CD4-positive, CD25-positive, alpha-beta regulatory T cell (primary cell): ENCODE results near the gene SYNGR2. TPM values are rescaled to one million over a fixed set of nuclear protein-coding genes. Genes with fewer than 3 reads are reported as not detected.

Experiments
- ATAC-seq, 2 donors: fragments of 150-1000 bp; cut with Tn5 transposase; one replicate each; pipeline ENCODE4 v1.10.0; 2021; ENCODE audit warnings: low read depth in 2 of 2, moderate number of reproducible peaks in 2 of 2, moderate library complexity in 1 of 2
- DNase-seq, 3 donors: peaks; one replicate each; pipeline versions ENCODE4 v3.0.0 to v3.0.0-alpha.2; 2012 to 2022; ENCODE audit warnings: mixed read lengths in 1 of 3
- H3K27ac ChIP-seq: one replicate; pipeline ENCODE4 v1.7.0; 2013; ENCODE audit warnings: mild to moderate bottlenecking, low read length; ENCODE audit not compliant: insufficient read depth, poor library complexity, severe bottlenecking
- H3K27me3 ChIP-seq: one replicate; pipeline ENCODE4 v1.7.0; 2013; ENCODE audit warnings: low read length; ENCODE audit not compliant: control insufficient read depth, insufficient read depth
- H3K36me3 ChIP-seq: one replicate; pipeline ENCODE4 v1.7.0; 2013; ENCODE audit warnings: mild to moderate bottlenecking, low read length, moderate library complexity; ENCODE audit not compliant: control insufficient read depth, insufficient read depth
- H3K4me1 ChIP-seq: 2 replicates; pipeline ENCODE4 v1.7.0; 2013; ENCODE audit warnings: mild to moderate bottlenecking, low read length; ENCODE audit not compliant: insufficient read depth, control insufficient read depth, poor library complexity, severe bottlenecking
- H3K4me3 ChIP-seq: one replicate; pipeline ENCODE4 v1.7.0; 2013; ENCODE audit warnings: low read depth, mild to moderate bottlenecking, low read length, moderate library complexity
- H3K9me3 ChIP-seq, 2 experiments: 1 replicate in 1 of 2; 2 replicates in 1 of 2; pipeline ENCODE4 v1.7.0; 2013; ENCODE audit warnings: low read length in 2 of 2, mild to moderate bottlenecking in 1 of 2, moderate library complexity in 1 of 2; ENCODE audit not compliant: control insufficient read depth in 2 of 2
- H3K27ac Mint-ChIP-seq, 3 donors: one replicate each; pipeline ENCODE4 v1.8.0; 2020 to 2022; ENCODE audit warnings: mild to moderate bottlenecking in 3 of 3, mixed read lengths in 3 of 3, moderate library complexity in 2 of 3
- H3K27me3 Mint-ChIP-seq: one replicate; pipeline ENCODE4 v1.8.0; 2022; ENCODE audit warnings: mild to moderate bottlenecking, mixed read lengths
- H3K36me3 Mint-ChIP-seq: one replicate; pipeline ENCODE4 v1.8.0; 2020; ENCODE audit warnings: mixed read lengths
- H3K4me1 Mint-ChIP-seq, 4 donors: one replicate each; pipeline ENCODE4 v1.8.0; 2020 to 2022; ENCODE audit warnings: mixed read lengths in 4 of 4, mild to moderate bottlenecking in 1 of 4
- H3K4me3 Mint-ChIP-seq, 4 donors: one replicate each; pipeline ENCODE4 v1.8.0; 2020 to 2022; ENCODE audit warnings: mild to moderate bottlenecking in 4 of 4, mixed read lengths in 4 of 4, moderate library complexity in 3 of 4
- H3K9me3 Mint-ChIP-seq, 7 donors: one replicate each; pipeline ENCODE4 v1.8.0; 2020 to 2022; ENCODE audit warnings: mixed read lengths in 7 of 7, mild to moderate bottlenecking in 3 of 7, moderate library complexity in 2 of 7
- polyA plus RNA-seq, 4 donors: library from polyadenylated mRNA; unstranded; fragments of 300-500 nt; fragmentation: Illumina TruSeq; gene quantifications; one replicate each; pipeline ENCODE4 v1.2.3, GENCODE V29; 2021
- total RNA-seq: library from RNA; stranded (reverse); gene quantifications from one replicate; pipeline ENCODE4 v1.2.3, GENCODE V29; 2022

SYNGR2 gene
- total and polyA plus RNA-seq, 5 donors from 2014 or later = 58.5 to 180 (median 166) TPM

DNA sequence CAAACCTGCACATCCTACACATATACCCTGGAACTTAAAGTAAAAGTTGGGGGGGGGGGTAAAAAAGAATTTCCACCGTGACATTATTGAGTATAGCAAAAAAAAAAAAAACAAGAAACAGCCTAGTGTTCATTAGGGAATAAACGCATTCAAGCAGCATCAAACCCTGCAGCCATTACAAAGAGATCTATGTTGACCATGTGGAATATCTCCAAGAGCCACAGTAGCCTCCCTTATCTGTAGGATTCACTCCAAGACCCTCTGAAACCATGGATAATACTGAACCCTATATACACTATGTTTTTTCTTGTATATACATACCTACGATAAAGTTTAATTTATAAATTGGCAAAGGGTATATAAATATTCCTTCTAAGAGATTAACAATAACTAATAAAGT lies 40.1 kb downstream of the SYNGR2 start:
- H3K9me3 Mint-ChIP-seq = no peaks in the 10 kb centered on the region
- DNase-seq (no peak), ATAC-seq (no peak)
- H3K27me3 ChIP-seq = no peaks in the 10 kb centered on the region
- no peak overlapping the region for H3K4me3 Mint-ChIP-seq
- H3K9me3 ChIP-seq = no peaks in the 10 kb centered on the region
- no peaks in the 10 kb centered on the region for H3K36me3 ChIP-seq
- H3K4me3 ChIP-seq = no peak overlapping the region
- H3K4me1 ChIP-seq = no peaks in the 10 kb centered on the region
- no peaks in the 10 kb centered on the region for H3K36me3 Mint-ChIP-seq
- H3K27ac Mint-ChIP-seq = no peak overlapping the region
- no peaks in the 10 kb centered on the region for H3K27me3 Mint-ChIP-seq
- peaks cover 0 to 4% (median 0%) of the 10 kb centered on the region in 4 donors for H3K4me1 Mint-ChIP-seq
- no peak overlapping the region for H3K27ac ChIP-seq

GRCh38 chr17:78210111-78210510 lies 41.7 kb downstream of the SYNGR2 start:
- no peaks in the 10 kb centered on the region for H3K27me3 Mint-ChIP-seq
- DNase-seq (no peak), ATAC-seq (no peak)
- H3K4me1 Mint-ChIP-seq = peaks cover 0 to 14% (median 0%) of the 10 kb centered on the region in 4 donors
- no peak overlapping the region for H3K27ac Mint-ChIP-seq
- H3K9me3 Mint-ChIP-seq = no peaks in the 10 kb centered on the region
- Histone ChIP-seq H3K9me3 (no peaks in the 10 kb centered on the region), H3K27ac (no peak overlapping the region), H3K4me3 (no peak overlapping the region), H3K36me3 (no peaks in the 10 kb centered on the region), H3K4me1 (peaks cover 6% of the 10 kb centered on the region), H3K27me3 (no peaks in the 10 kb centered on the region)
- no peak overlapping the region for H3K4me3 Mint-ChIP-seq
- no peaks in the 10 kb centered on the region for H3K36me3 Mint-ChIP-seq

- DNase-seq = no peak
- H3K4me1 Mint-ChIP-seq = peaks cover 0 to 14% (median 0%) of the 10 kb centered on the region in 4 donors
- Histone ChIP-seq H3K9me3 (no peaks in the 10 kb centered on the region), H3K36me3 (no peaks in the 10 kb centered on the region), H3K27ac (no peak overlapping the region), H3K4me3 (no peak overlapping the region), H3K4me1 (peaks cover 6% of the 10 kb centered on the region), H3K27me3 (no peaks in the 10 kb centered on the region)
- ATAC-seq = no peak
- no peaks in the 10 kb centered on the region for H3K36me3 Mint-ChIP-seq
- no peaks in the 10 kb centered on the region for H3K9me3 Mint-ChIP-seq
- no peaks in the 10 kb centered on the region for H3K27me3 Mint-ChIP-seq
- H3K4me3 Mint-ChIP-seq = no peak overlapping the region
- H3K27ac Mint-ChIP-seq = no peak overlapping the region
Measured at GRCh38 chr17:78211032-78211431, 42.7 kb downstream of the SYNGR2 start.

DNA sequence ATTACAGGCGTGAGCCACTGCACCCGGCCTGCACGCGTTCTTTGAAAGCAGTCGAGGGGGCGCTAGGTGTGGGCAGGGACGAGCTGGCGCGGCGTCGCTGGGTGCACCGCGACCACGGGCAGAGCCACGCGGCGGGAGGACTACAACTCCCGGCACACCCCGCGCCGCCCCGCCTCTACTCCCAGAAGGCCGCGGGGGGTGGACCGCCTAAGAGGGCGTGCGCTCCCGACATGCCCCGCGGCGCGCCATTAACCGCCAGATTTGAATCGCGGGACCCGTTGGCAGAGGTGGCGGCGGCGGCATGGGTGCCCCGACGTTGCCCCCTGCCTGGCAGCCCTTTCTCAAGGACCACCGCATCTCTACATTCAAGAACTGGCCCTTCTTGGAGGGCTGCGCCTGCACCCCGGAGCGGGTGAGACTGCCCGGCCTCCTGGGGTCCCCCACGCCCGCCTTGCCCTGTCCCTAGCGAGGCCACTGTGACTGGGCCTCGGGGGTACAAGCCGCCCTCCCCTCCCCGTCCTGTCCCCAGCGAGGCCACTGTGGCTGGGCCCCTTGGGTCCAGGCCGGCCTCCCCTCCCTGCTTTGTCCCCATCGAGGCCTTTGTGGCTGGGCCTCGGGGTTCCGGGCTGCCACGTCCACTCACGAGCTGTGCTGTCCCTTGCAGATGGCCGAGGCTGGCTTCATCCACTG lies 45.8 kb downstream of the SYNGR2 start, which contains the start of gene BIRC5:
Gene BIRC5, plus strand, starts transcription at position 238 of the 690 bp plus-strand sequence. Its CDS starts 64 bp downstream, at position 302.
- no peaks in the 10 kb centered on the region for H3K36me3 Mint-ChIP-seq
- no peaks in the 10 kb centered on the region for H3K9me3 Mint-ChIP-seq
- H3K27me3 ChIP-seq = no peaks in the 10 kb centered on the region
- no peaks in the 10 kb centered on the region for H3K9me3 ChIP-seq
- H3K27me3 Mint-ChIP-seq = no peaks in the 10 kb centered on the region
- DNase-seq (peak; percentile 85 to 93 (median 89)), ATAC-seq (peak; percentile 100)
- peak within 1 kb of the TSS in 1 of 3 donors; percentile 52 for H3K27ac Mint-ChIP-seq
- no peak within 1 kb of the TSS for H3K4me3 ChIP-seq
- H3K36me3 ChIP-seq = no peaks in the 10 kb centered on the region
- peak within 1 kb of the TSS; percentile 23 for H3K27ac ChIP-seq
- H3K4me1 ChIP-seq = peaks cover 6% of the 10 kb centered on the region
- H3K4me3 Mint-ChIP-seq = peak within 1 kb of the TSS; percentile 75 to 94 (median 82)
- peaks cover 0 to 14% (median 2%) of the 10 kb centered on the region in 4 donors for H3K4me1 Mint-ChIP-seq

GRCh38 chr17:78214706-78215061 lies 46.3 kb downstream of the SYNGR2 start:
- Mint-ChIP-seq H3K36me3 (no peaks in the 10 kb centered on the region), H3K4me3 (peak overlapping the region; percentile 75 to 94 (median 82)), H3K27ac (no peak overlapping the region), H3K9me3 (no peaks in the 10 kb centered on the region), H3K27me3 (no peaks in the 10 kb centered on the region), H3K4me1 (peaks cover 0 to 14% (median 2%) of the 10 kb centered on the region in 4 donors)
- no peaks in the 10 kb centered on the region for H3K9me3 ChIP-seq
- H3K4me1 ChIP-seq = peaks cover 6% of the 10 kb centered on the region
- DNase-seq = peak in 1 of 3 donors; percentile 23
- H3K27me3 ChIP-seq = no peaks in the 10 kb centered on the region
- H3K27ac ChIP-seq = peak overlapping the region; percentile 23
- ATAC-seq = no peak
- H3K36me3 ChIP-seq = no peaks in the 10 kb centered on the region
- no peak overlapping the region for H3K4me3 ChIP-seq

GRCh38 chr17:78219396-78220150 lies 51.2 kb downstream of the SYNGR2 start:
- H3K27ac ChIP-seq = no peak overlapping the region
- H3K4me3 Mint-ChIP-seq = no peak overlapping the region
- peaks cover 0 to 18% (median 4%) of the 10 kb centered on the region in 4 donors for H3K4me1 Mint-ChIP-seq
- peaks cover 2% of the 10 kb centered on the region for H3K4me1 ChIP-seq
- H3K27me3 Mint-ChIP-seq = no peaks in the 10 kb centered on the region
- H3K9me3 Mint-ChIP-seq = no peaks in the 10 kb centered on the region
- no peaks in the 10 kb centered on the region for H3K9me3 ChIP-seq
- no peaks in the 10 kb centered on the region for H3K36me3 Mint-ChIP-seq
- ATAC-seq (no peak), DNase-seq (no peak)
- H3K27ac Mint-ChIP-seq = peak overlapping the region in 1 of 3 donors; percentile 81
- H3K4me3 ChIP-seq = no peak overlapping the region
- no peaks in the 10 kb centered on the region for H3K27me3 ChIP-seq
- no peaks in the 10 kb centered on the region for H3K36me3 ChIP-seq
